RWPE1 (cell line): ENCODE measurements around the gene SORCS1.

Source experiments
- CTCF ChIA-PET: fragments of 350-600 bp; sonication (Branson Sonifier 250); formaldehyde crosslinking; extraction: SDS; loops from one replicate; lab custom pipeline; 2021; lab: Yijun Ruan, JAX
- POLR2A ChIA-PET: fragments of 400-600 bp; formaldehyde crosslinking; extraction: SDS; loops from one replicate; lab custom pipeline; 2020; ENCODE audit warnings: antibody characterized with exemption; ENCODE audit not compliant: low non-redundant PET; lab: Yijun Ruan, JAX
- DNase-seq: peaks from one replicate; pipeline ENCODE4 v3.0.0; 2012; ENCODE audit warnings: low spot score
- H3K27ac ChIP-seq: fragments of 450-650 bp; 2 replicates; pipeline ENCODE4 v1.5.1; 2017
- TF ChIP-seq, protein P1 (sequence below): fragments of 450-650 bp; conservative IDR thresholded peaks from 2 replicates; pipeline ENCODE4 v1.5.1; 2017; ENCODE audit warnings: low read depth, mild to moderate bottlenecking

The SORCS1 gene

DNA sequence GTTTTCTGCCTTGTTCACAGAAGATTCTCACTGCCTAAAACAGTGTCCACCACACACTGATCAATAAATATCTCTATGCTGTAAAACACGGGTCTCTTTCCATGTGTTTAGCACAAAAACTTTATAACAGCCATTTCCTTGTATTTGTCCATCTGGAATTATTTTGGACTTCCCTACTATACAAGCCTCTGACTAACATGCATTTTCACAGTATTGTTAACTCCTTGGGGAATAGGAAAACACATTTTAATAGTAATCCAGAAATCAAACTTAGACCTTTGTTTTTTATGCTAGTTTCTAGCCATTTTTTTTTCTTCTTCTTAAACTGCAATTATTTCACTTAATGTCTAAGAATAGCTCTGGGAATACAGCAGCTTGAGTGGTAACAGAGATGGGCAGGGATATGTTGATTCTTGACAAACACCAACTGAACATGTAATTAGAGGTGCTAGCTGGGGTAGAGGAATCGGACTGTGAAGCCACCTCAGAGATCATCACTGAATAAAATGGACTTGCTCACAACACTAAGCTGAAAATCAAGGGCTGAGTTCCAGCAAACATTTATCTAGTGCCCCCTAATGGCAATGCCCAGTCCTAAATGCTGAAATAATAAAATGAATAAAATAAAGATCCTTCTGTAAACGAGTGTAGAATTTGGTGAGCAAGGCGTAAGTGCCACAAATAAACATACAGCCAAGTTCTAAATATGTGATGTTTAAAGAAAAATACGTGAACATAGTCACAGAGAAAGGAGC lies 593.1 kb downstream of the SORCS1 start:
- peak; percentile 54 for DNase-seq
- TF ChIP-seq, protein P1, sequence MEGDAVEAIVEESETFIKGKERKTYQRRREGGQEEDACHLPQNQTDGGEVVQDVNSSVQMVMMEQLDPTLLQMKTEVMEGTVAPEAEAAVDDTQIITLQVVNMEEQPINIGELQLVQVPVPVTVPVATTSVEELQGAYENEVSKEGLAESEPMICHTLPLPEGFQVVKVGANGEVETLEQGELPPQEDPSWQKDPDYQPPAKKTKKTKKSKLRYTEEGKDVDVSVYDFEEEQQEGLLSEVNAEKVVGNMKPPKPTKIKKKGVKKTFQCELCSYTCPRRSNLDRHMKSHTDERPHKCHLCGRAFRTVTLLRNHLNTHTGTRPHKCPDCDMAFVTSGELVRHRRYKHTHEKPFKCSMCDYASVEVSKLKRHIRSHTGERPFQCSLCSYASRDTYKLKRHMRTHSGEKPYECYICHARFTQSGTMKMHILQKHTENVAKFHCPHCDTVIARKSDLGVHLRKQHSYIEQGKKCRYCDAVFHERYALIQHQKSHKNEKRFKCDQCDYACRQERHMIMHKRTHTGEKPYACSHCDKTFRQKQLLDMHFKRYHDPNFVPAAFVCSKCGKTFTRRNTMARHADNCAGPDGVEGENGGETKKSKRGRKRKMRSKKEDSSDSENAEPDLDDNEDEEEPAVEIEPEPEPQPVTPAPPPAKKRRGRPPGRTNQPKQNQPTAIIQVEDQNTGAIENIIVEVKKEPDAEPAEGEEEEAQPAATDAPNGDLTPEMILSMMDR = no peak; the same call in 1 of the 2 replicates
- no peak overlapping the region for H3K27ac ChIP-seq
- ChIA-PET POLR2A (no interaction called here), CTCF (interaction anchor here (0.7 to 2.0 kb wide), 6 partner anchors 8 to 621 kb away, joined by 3 to 7 read pairs (median 4); no protein-coding TSS in a partner anchor)

DNA sequence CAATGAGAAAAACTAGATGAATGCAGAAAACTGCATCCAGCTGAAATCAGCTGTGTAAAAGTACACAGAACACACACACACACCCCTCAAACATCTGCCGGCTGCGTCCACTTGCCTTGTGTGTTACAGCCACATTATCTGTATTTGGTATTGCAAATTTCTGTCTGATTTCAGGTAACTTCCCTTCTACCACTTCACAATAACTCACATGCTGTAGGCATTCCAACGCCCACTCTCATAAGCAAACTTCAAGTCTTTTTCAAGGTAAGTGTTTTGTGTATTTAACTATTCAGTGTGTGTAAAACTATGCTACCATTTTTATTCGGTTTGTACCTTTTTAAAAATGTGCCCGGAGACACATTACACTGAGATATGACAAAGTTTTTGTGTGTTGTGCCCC lies 594.2 kb downstream of the SORCS1 start:
- ChIA-PET POLR2A (no interaction called here), CTCF (no interaction called here)
- H3K27ac ChIP-seq = no peak overlapping the region
- TF ChIP-seq, protein P1 = no peak
- no peak for DNase-seq

DNA sequence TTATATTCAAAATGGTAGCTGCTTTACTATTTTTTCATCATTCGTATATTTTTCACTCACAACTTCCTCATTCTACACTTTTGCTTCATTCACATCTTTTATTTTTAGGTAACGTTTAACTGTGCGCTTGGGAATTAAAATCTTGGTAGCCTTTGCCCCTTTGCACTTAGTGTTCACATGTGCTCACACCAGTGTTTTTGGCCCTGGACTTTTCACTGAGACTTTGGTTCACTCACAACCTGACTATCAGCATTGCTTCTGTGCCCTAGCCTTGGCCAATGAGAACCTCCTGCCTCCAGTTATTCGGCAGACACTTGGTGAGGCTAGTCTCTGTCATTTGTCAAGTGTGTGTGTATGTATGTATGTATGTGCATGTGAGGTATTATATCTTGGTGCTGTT lies 596.9 kb downstream of the SORCS1 start:
- H3K27ac ChIP-seq = no peak overlapping the region
- TF ChIP-seq, protein P1 = no peak
- ChIA-PET POLR2A (no interaction called here), CTCF (interaction anchor here (0.6 kb wide), 1 partner anchor 17 kb away, joined by 3 read pairs; no protein-coding TSS in a partner anchor)
- no peak for DNase-seq

DNA sequence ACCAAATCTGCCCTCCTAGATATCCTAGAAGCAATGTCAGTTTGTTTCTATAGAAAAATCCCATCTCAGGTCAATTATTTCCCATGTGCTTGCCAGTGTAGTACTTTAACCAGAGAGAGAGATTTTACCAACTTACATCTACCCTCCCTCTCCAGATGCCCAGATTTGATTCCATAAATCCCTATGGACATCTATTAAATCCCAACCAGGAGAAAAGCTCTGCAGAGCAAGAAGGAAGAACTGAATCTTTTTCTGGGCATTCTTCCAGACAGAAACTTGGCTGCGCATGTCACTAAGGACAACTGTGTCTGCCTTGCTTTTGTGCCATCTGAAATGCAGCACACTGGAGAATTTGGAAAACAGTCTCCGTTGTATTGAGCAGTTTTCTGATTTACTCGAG lies 597.6 kb downstream of the SORCS1 start:
- DNase-seq = no peak
- no peak overlapping the region for H3K27ac ChIP-seq
- TF ChIP-seq, protein P1 = no peak
- CTCF ChIA-PET = interaction anchor here (0.6 kb wide), 1 partner anchor 16 kb away, joined by 3 read pairs; no protein-coding TSS in a partner anchor
- POLR2A ChIA-PET = no interaction called here

DNA sequence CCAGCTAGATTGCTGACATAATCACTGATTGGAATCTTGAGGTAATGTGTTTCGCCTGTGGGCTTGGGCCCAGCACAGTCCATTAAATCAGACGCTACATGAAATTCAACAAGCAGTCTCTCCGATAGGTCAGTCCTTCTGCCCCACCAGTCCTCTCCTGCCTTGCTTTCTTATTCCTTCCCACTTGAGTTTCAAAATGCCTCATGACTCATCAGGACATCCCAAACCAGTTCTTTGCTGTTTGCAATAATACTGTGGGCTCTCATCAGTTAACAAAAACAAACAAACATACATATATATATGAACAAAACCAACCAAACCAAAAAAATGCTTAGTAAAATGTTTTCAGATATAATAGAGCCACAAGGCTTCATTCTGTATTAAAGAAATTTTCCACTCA lies 599.0 kb downstream of the SORCS1 start:
- no peak overlapping the region for H3K27ac ChIP-seq
- ChIA-PET CTCF (no interaction called here), POLR2A (interaction anchor here (0.6 kb wide), 1 partner anchor 243 kb away, joined by 4 read pairs; no protein-coding TSS in a partner anchor)
- TF ChIP-seq, protein P1 = no peak
- peak; percentile 59 for DNase-seq

DNA sequence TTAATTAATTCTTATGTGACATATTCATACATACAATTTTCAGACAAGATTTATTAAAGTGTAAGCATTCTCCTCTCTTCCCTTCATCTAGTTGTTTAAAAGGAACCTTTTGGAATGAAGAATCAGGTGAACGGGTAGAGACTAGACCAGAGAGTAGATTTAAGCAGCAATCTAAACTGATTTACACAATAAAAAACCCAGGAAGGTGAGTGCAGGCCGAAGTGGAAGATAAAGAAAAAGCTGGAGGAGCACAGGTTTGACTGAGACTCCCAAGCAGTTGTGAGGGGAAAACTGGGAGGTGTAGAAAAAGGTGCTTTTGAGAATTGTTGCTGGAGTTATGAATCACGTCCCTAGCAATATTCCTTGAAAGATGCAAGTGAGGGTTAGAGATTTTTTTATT lies 601.1 kb downstream of the SORCS1 start:
- H3K27ac ChIP-seq = no peak overlapping the region
- ChIA-PET POLR2A (no interaction called here), CTCF (interaction anchor here (0.6 kb wide), 1 partner anchor 8 kb away, joined by 3 read pairs; no protein-coding TSS in a partner anchor)
- TF ChIP-seq, protein P1 = no peak
- no peak for DNase-seq
